PC-9 (cell line): ENCODE measurements around the gene GRID2. TPM values are rescaled to one million over a fixed set of nuclear protein-coding genes. Genes with fewer than 3 reads are reported as not detected.

Experiments used
- BruUV-seq: library from RNA; stranded (reverse); fragments of 400-500 nt; replicated peaks from 2 replicates; lab custom pipeline; 2021; lab: Mats Ljungman, UMichigan
- CTCF ChIA-PET: fragments of 300-600 bp; sonication (Branson Sonifier 250); formaldehyde crosslinking; loops from one replicate; lab custom pipeline; 2022; ENCODE audit warnings: antibody characterized with exemption; lab: Charles Lee
- POLR2A ChIA-PET: fragments of 300-600 bp; sonication (Branson Sonifier 250); formaldehyde crosslinking; loops from one replicate; lab custom pipeline; 2022; ENCODE audit warnings: antibody characterized with exemption; ENCODE audit not compliant: unreplicated experiment; lab: Charles Lee
- DNase-seq, 2 experiments: peaks; one replicate each; pipeline versions ENCODE4 v3.0.0 to v3.0.0-alpha.2; 2015 to 2022; ENCODE audit warnings: mixed read lengths in 1 of 2
- H2AFZ ChIP-seq: fragments of 200-600 bp; sonication (generic); 2 replicates; pipeline ENCODE4 v1.8.1; 2017; ENCODE audit warnings: antibody characterized with exemption
- H3F3A ChIP-seq: fragments of 200-600 bp; sonication (generic); 2 replicates; pipeline ENCODE4 v1.8.1; 2017; ENCODE audit warnings: antibody characterized with exemption, mild to moderate bottlenecking, low read depth; ENCODE audit not compliant: insufficient read depth
- H3K27ac ChIP-seq: fragments of 200-600 bp; sonication (generic); 2 replicates; pipeline ENCODE4 v1.6.1; 2016; ENCODE audit warnings: mixed run types
- H3K27me3 ChIP-seq: fragments of 200-600 bp; sonication (generic); 2 replicates; pipeline ENCODE4 v1.6.1; 2016; ENCODE audit warnings: low read depth, mixed run types; ENCODE audit not compliant: insufficient read depth
- H3K36me3 ChIP-seq: fragments of 200-600 bp; sonication (generic); 2 replicates; pipeline ENCODE4 v1.6.1; 2016; ENCODE audit warnings: low read depth, mixed run types
- H3K4me1 ChIP-seq: fragments of 200-600 bp; sonication (generic); replicated peaks from 2 replicates; pipeline ENCODE4 v1.6.1; 2016; ENCODE audit warnings: mixed run types; ENCODE audit not compliant: insufficient read depth
- H3K4me2 ChIP-seq: fragments of 200-600 bp; sonication (generic); 2 replicates; pipeline ENCODE4 v1.6.1; 2017; ENCODE audit warnings: mixed run types
- H3K4me3 ChIP-seq: fragments of 200-600 bp; sonication (generic); 2 replicates; pipeline ENCODE4 v1.6.1; 2016; ENCODE audit warnings: mixed run types
- H3K79me2 ChIP-seq: fragments of 200-600 bp; sonication (generic); 2 replicates; pipeline ENCODE4 v1.6.1; 2017; ENCODE audit warnings: low read depth, mixed run types
- H3K9me2 ChIP-seq: fragments of 200-600 bp; sonication (generic); 2 replicates; pipeline ENCODE4 v1.8.1; 2017; ENCODE audit warnings: mild to moderate bottlenecking; ENCODE audit not compliant: insufficient read depth
- H3K9me3 ChIP-seq: fragments of 200-600 bp; sonication (generic); 2 replicates; pipeline ENCODE4 v1.8.1; 2016; ENCODE audit warnings: low read depth; ENCODE audit not compliant: insufficient read depth
- H4K20me1 ChIP-seq: fragments of 200-600 bp; sonication (generic); 2 replicates; pipeline ENCODE4 v1.8.1; 2017; ENCODE audit not compliant: insufficient read depth
- EZH2 ChIP-seq: fragments of 200-600 bp; sonication (generic); IDR thresholded peaks from 2 replicates; pipeline ENCODE4 v1.8.0; 2017; ENCODE audit warnings: antibody characterized with exemption, low read depth
- intact Hi-C: fragments of 100-400 bp; cut with micrococcal nuclease; formaldehyde crosslinking; loops from one replicate; pipeline ENCODE4 v1.10.0; 2022; ENCODE audit not compliant: unreplicated experiment
- total RNA-seq: library from RNA; stranded (reverse); gene quantifications from 2 replicates; pipeline ENCODE4 v1.2.3, GENCODE V29; 2021
- TF ChIP-seq, protein P1 (sequence below): fragments of 200-600 bp; sonication (generic); conservative IDR thresholded peaks from 2 replicates; pipeline ENCODE4 v1.6.1; 2017; ENCODE audit warnings: mixed run types, antibody characterized with exemption, mild to moderate bottlenecking, moderate library complexity

Gene GRID2
- total RNA-seq, 1 experiment from 2014 or later, result not detected

DNA sequence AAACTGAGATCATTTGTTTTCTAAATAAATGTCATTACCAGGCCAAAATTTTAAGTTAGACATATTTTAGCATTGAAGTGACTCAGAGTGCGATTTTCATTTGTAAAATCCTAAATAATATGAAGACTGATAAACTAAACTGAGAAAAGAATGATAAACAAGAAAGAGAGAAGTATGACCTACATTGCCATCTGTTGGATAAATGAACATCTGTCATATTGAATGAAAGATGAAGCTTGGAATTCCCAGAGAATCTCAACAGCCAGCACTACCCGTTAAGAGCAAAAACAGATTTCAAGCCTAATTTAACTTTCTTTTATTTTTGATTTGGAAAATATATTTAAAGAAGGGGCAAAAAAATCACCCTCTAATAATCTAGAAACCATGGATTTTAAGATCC is 933.8 kb downstream of the GRID2 start:
- Histone ChIP-seq H3F3A (no peaks in the 10 kb centered on the region), H3K9me2 (no peaks in the 10 kb centered on the region), H3K4me3 (no peak overlapping the region), H3K4me2 (no peak overlapping the region), H3K4me1 (no peaks in the 10 kb centered on the region), H2AFZ (no peak overlapping the region), H3K27ac (no peak overlapping the region), H3K27me3 (no peaks in the 10 kb centered on the region), H3K79me2 (no peaks in the 10 kb centered on the region), H4K20me1 (no peaks in the 10 kb centered on the region), H3K9me3 (no peaks in the 10 kb centered on the region), H3K36me3 (no peaks in the 10 kb centered on the region)
- intact Hi-C loops, result no loop called here
- no peak for DNase-seq
- no TSS peak for BruUV-seq
- TF ChIP-seq, protein P1, sequence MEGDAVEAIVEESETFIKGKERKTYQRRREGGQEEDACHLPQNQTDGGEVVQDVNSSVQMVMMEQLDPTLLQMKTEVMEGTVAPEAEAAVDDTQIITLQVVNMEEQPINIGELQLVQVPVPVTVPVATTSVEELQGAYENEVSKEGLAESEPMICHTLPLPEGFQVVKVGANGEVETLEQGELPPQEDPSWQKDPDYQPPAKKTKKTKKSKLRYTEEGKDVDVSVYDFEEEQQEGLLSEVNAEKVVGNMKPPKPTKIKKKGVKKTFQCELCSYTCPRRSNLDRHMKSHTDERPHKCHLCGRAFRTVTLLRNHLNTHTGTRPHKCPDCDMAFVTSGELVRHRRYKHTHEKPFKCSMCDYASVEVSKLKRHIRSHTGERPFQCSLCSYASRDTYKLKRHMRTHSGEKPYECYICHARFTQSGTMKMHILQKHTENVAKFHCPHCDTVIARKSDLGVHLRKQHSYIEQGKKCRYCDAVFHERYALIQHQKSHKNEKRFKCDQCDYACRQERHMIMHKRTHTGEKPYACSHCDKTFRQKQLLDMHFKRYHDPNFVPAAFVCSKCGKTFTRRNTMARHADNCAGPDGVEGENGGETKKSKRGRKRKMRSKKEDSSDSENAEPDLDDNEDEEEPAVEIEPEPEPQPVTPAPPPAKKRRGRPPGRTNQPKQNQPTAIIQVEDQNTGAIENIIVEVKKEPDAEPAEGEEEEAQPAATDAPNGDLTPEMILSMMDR, result no peak
- no peak for TF ChIP-seq EZH2
- ChIA-PET POLR2A (interaction anchor here (0.7 kb wide), 1 partner anchor 1017 kb away, joined by 4 read pairs; no protein-coding TSS in a partner anchor), CTCF (no interaction called here)

DNA sequence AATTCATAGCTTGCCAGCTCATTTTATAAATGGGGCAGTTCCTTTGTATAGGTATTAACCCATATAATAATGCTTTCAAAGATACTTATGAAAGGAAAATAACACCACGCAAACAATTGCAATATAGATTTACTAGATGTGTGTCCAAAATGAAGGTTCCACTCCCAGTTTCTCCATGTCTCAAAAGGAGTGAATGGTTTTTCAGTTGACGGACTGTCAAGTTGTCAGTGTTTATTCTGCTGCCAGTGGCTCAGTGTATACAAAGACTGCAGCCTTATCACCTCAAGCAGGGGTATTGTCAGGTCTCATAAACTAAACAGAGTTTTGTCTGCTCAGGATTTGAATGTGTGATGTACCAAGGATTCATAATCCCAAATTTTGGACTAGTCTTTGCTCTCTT is 939.5 kb downstream of the GRID2 start:
- no peaks in the 10 kb centered on the region for H3K9me2 ChIP-seq
- H3K9me3 ChIP-seq, result no peaks in the 10 kb centered on the region
- H4K20me1 ChIP-seq, result no peaks in the 10 kb centered on the region
- TF ChIP-seq EZH2, result no peak
- TF ChIP-seq, protein P1, result no peak
- no peak overlapping the region for H3K4me2 ChIP-seq
- POLR2A ChIA-PET, result no interaction called here
- no TSS peak for BruUV-seq
- no peak for DNase-seq
- CTCF ChIA-PET, result no interaction called here
- H3K36me3 ChIP-seq, result no peaks in the 10 kb centered on the region
- H3F3A ChIP-seq, result no peaks in the 10 kb centered on the region
- no peak overlapping the region for H3K27ac ChIP-seq
- H3K27me3 ChIP-seq, result no peaks in the 10 kb centered on the region
- H3K4me1 ChIP-seq, result no peaks in the 10 kb centered on the region
- no peaks in the 10 kb centered on the region for H3K79me2 ChIP-seq
- intact Hi-C loops, result no loop called here
- H3K4me3 ChIP-seq, result no peak overlapping the region
- H2AFZ ChIP-seq, result no peak overlapping the region

DNA sequence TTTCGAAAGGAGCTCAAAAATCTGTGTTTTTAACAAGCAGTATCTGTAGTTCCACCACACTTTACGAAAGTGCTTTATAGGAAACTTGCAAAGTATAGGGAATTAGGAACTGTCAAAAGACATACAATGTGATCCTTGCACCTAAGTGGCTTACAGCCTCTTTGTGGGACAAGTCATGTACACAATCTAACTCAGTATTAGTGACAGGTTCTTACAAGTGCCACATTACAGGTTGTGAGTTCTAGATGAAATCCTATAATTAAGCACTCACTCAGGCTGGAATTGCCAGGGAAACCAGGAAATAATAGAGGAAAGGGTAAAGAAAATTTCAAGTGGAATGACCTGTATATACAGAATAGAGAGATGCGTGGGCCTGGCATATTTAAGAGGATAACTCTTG is 957.4 kb downstream of the GRID2 start:
- Histone ChIP-seq H3K36me3 (no peaks in the 10 kb centered on the region), H3K4me2 (no peak overlapping the region), H3F3A (no peaks in the 10 kb centered on the region), H3K9me2 (no peaks in the 10 kb centered on the region), H4K20me1 (no peaks in the 10 kb centered on the region), H2AFZ (no peak overlapping the region), H3K9me3 (no peaks in the 10 kb centered on the region), H3K27me3 (no peaks in the 10 kb centered on the region), H3K4me1 (no peaks in the 10 kb centered on the region), H3K27ac (no peak overlapping the region), H3K4me3 (no peak overlapping the region), H3K79me2 (no peaks in the 10 kb centered on the region)
- no peak for TF ChIP-seq EZH2
- TF ChIP-seq, protein P1, result no peak
- BruUV-seq, result no TSS peak
- ChIA-PET CTCF (no interaction called here), POLR2A (no interaction called here)
- intact Hi-C loops, result no loop called here
- no peak for DNase-seq
